ENCODE results near the gene ADCY7. TPM values are rescaled to one million over a fixed set of nuclear protein-coding genes. Genes with fewer than 3 reads are reported as not detected.

Gene ADCY7
- total RNA-seq, 1 experiment from 2014 or later = 39.3 TPM

DNA sequence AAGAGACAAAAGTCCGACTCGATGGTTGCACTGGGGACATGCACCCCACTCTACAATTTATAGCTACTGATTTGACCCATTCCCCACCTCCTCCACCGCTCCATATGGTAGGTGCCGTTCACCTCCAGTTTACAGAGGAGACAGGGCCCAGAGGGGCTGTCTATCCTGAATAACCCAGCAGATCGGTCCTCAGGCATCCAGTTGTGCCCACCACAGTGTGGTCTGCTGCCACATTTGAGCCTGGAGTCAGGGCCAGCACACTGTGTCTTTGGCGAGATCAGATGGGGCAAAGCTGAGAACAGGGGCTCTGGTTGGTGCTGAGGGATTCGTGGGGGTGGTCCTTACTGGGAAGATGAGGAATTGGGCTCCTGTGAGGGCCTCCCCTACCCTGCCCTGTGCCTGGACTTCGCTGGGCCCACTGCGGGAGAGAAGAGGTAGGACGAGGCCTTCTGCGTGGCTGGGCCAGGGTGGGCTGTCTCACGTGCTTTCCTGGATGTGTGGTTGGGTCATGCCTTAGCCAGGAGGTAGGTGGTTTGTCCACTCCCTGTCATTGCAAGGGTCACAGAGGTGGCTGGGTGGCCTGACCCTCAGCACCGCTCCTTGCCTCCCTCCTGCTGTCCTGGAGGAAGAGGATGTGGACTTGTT lies 2.8 kb downstream of the ADCY7 start:
- BruUV-seq (replicated peaks) = no TSS peak
- Histone ChIP-seq H3K9me2 (ENCODE audit: insufficient read depth) (no peaks in the 10 kb centered on the region), H3K4me2 (no peak overlapping the region), H4K20me1 (ENCODE audit: insufficient read depth) (peaks cover 3% of the 10 kb centered on the region; the same call in 1 of the 2 replicates), H3K4me1 (replicated peaks; ENCODE audit: insufficient read depth) (peaks cover 42% of the 10 kb centered on the region), H3K27ac (no peak overlapping the region), H3K9me3 (ENCODE audit: insufficient read depth, low read depth) (no peaks in the 10 kb centered on the region), H3K27me3 (ENCODE audit: insufficient read depth, low read depth) (no peaks in the 10 kb centered on the region), H3K36me3 (ENCODE audit: low read depth) (no peaks in the 10 kb centered on the region), H3F3A (ENCODE audit: insufficient read depth, low read depth) (peaks cover 13% of the 10 kb centered on the region; the same call in 1 of the 2 replicates), H3K4me3 (no peak overlapping the region), H2AFZ (no peak overlapping the region), H3K79me2 (ENCODE audit: low read depth) (no peaks in the 10 kb centered on the region)
- TF ChIP-seq, protein P1, sequence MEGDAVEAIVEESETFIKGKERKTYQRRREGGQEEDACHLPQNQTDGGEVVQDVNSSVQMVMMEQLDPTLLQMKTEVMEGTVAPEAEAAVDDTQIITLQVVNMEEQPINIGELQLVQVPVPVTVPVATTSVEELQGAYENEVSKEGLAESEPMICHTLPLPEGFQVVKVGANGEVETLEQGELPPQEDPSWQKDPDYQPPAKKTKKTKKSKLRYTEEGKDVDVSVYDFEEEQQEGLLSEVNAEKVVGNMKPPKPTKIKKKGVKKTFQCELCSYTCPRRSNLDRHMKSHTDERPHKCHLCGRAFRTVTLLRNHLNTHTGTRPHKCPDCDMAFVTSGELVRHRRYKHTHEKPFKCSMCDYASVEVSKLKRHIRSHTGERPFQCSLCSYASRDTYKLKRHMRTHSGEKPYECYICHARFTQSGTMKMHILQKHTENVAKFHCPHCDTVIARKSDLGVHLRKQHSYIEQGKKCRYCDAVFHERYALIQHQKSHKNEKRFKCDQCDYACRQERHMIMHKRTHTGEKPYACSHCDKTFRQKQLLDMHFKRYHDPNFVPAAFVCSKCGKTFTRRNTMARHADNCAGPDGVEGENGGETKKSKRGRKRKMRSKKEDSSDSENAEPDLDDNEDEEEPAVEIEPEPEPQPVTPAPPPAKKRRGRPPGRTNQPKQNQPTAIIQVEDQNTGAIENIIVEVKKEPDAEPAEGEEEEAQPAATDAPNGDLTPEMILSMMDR (conservative IDR thresholded peaks at IDR 0.05) = no peak
- TF ChIP-seq EZH2 (IDR thresholded peaks at IDR 0.05; ENCODE audit: low read depth) = no peak
- CTCF ChIA-PET = no interaction called here
- POLR2A ChIA-PET (ENCODE audit: unreplicated experiment) = no interaction called here
- intact Hi-C loops (cut with micrococcal nuclease; ENCODE audit: unreplicated experiment) = no loop called here
- DNase-seq = no peak

DNA sequence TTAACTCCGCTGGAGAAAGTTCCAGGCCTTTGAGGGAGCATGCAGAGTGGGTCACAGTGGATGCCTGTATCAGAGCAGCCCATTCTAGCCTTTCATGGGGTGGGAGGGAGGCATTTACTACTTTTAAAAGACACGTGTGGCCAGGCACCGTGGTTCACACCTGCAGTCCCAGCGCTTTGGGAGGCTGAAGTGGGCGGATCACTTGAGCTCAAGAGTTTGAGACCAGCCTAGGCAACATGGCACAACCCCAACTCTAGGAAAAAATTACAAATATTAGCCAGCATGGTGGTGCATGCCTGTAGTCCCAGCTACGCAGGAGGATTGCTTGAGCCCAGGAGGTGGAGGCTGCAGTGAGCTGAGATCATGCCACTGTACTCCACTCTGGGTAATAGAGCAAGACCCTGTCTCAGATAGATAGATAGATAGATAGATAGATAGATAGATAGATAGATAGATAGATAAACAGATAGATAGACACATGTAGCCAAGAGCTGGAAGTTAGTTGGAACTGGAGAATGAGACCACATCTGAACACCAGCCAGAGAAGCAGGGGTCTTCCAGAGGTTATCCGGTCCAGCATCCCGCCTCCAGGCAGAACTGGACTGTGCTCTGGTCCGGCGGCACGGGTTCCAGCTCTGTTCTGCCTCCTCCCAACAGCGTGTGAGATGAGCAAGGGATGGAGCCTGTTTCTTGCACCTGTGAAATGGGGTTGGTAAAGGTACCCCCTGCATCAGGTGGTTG lies 3.6 kb downstream of the ADCY7 start:
- H3K4me2 ChIP-seq = no peak overlapping the region
- H3K4me3 ChIP-seq = no peak overlapping the region
- ChIA-PET CTCF (no interaction called here), POLR2A (ENCODE audit: unreplicated experiment) (interaction anchor here (0.5 kb wide), 1 partner anchor 10 kb away, joined by 3 read pairs; no protein-coding TSS in a partner anchor)
- no peaks in the 10 kb centered on the region for H3K27me3 ChIP-seq (ENCODE audit: insufficient read depth, low read depth)
- TF ChIP-seq, protein P1 (conservative IDR thresholded peaks at IDR 0.05) = no peak
- no peak for TF ChIP-seq EZH2 (IDR thresholded peaks at IDR 0.05; ENCODE audit: low read depth)
- no peaks in the 10 kb centered on the region for H3K9me2 ChIP-seq (ENCODE audit: insufficient read depth)
- intact Hi-C loops (cut with micrococcal nuclease; ENCODE audit: unreplicated experiment) = no loop called here
- H3K9me3 ChIP-seq (ENCODE audit: insufficient read depth, low read depth) = no peaks in the 10 kb centered on the region
- no peaks in the 10 kb centered on the region for H3K36me3 ChIP-seq (ENCODE audit: low read depth)
- peaks cover 3% of the 10 kb centered on the region; the same call in 1 of the 2 replicates for H4K20me1 ChIP-seq (ENCODE audit: insufficient read depth)
- peaks cover 37% of the 10 kb centered on the region for H3K4me1 ChIP-seq (replicated peaks; ENCODE audit: insufficient read depth)
- H3K79me2 ChIP-seq (ENCODE audit: low read depth) = no peaks in the 10 kb centered on the region
- H2AFZ ChIP-seq = no peak overlapping the region
- no peak for DNase-seq
- H3F3A ChIP-seq (ENCODE audit: insufficient read depth, low read depth) = 0 out of 2 replicates have a peak, but pooled peaks cover 6% of the 10 kb centered on the region
- BruUV-seq (replicated peaks) = no TSS peak
- H3K27ac ChIP-seq = no peak overlapping the region

- no peak overlapping the region for H3K27ac ChIP-seq
- ChIA-PET CTCF (no interaction called here), POLR2A (ENCODE audit: unreplicated experiment) (no interaction called here)
- DNase-seq = no peak
- peaks cover 30% of the 10 kb centered on the region for H3K4me1 ChIP-seq (replicated peaks; ENCODE audit: insufficient read depth)
- BruUV-seq (replicated peaks) = no TSS peak
- no peak for TF ChIP-seq EZH2 (IDR thresholded peaks at IDR 0.05; ENCODE audit: low read depth)
- TF ChIP-seq, protein P1 (conservative IDR thresholded peaks at IDR 0.05) = no peak
- peaks cover 3% of the 10 kb centered on the region; the same call in 1 of the 2 replicates for H4K20me1 ChIP-seq (ENCODE audit: insufficient read depth)
- no peak overlapping the region for H2AFZ ChIP-seq
- H3K9me3 ChIP-seq (ENCODE audit: insufficient read depth, low read depth) = no peaks in the 10 kb centered on the region
- intact Hi-C loops (cut with micrococcal nuclease; ENCODE audit: unreplicated experiment) = no loop called here
- no peaks in the 10 kb centered on the region for H3K36me3 ChIP-seq (ENCODE audit: low read depth)
- H3F3A ChIP-seq (ENCODE audit: insufficient read depth, low read depth) = no peaks in the 10 kb centered on the region
- H3K79me2 ChIP-seq (ENCODE audit: low read depth) = no peaks in the 10 kb centered on the region
- H3K4me2 ChIP-seq = no peak overlapping the region
- H3K4me3 ChIP-seq = no peak overlapping the region
- H3K9me2 ChIP-seq (ENCODE audit: insufficient read depth) = no peaks in the 10 kb centered on the region
- no peaks in the 10 kb centered on the region for H3K27me3 ChIP-seq (ENCODE audit: insufficient read depth, low read depth)
Observed at GRCh38 chr16:50270510-50271147, 4.3 kb downstream of the ADCY7 start.
